HEK293 (cell line): ENCODE data around the gene PLAC8L1.

Source experiments
- BCL11A ChIP-seq: fragments of 450-650 bp; formaldehyde crosslinking; IDR thresholded peaks from 2 replicates; pipeline ENCODE4 v1.5.1; 2016; ENCODE audit warnings: low read depth, missing biosample characterization, missing genetic modification characterization
- CTCF ChIP-seq: fragments of 450-650 bp; formaldehyde crosslinking; IDR thresholded peaks from 2 replicates; pipeline ENCODE4 v1.5.1; 2016; ENCODE audit warnings: missing biosample characterization, missing genetic modification characterization
- KLF1 ChIP-seq: fragments of 450-650 bp; formaldehyde crosslinking; IDR thresholded peaks from 2 replicates; pipeline ENCODE4 v1.5.1; 2016; ENCODE audit warnings: missing biosample characterization, missing genetic modification characterization
- PATZ1 ChIP-seq: fragments of 450-650 bp; formaldehyde crosslinking; IDR thresholded peaks from 2 replicates; pipeline ENCODE4 v1.5.1; 2016; ENCODE audit warnings: missing biosample characterization, missing genetic modification characterization
- SCRT2 ChIP-seq: fragments of 450-650 bp; formaldehyde crosslinking; IDR thresholded peaks from 2 replicates; pipeline ENCODE4 v1.5.1; 2016; ENCODE audit warnings: missing biosample characterization, missing genetic modification characterization
- ZNF148 ChIP-seq: fragments of 450-650 bp; formaldehyde crosslinking; IDR thresholded peaks from 2 replicates; pipeline ENCODE4 v1.5.0; 2017; ENCODE audit warnings: missing biosample characterization, missing genetic modification characterization, borderline replicate concordance
- ZNF18 ChIP-seq: fragments of 450-650 bp; formaldehyde crosslinking; IDR thresholded peaks from 2 replicates; pipeline ENCODE4 v1.5.1; 2016; ENCODE audit warnings: missing biosample characterization, missing genetic modification characterization
- ZNF274 ChIP-seq, 2 experiments: fragments of 200-500 bp in 1 of 2; fragments of 450-650 bp in 1 of 2; sonication (Bioruptor generic) in 1 of 2; formaldehyde crosslinking in 1 of 2; IDR thresholded peaks; 2 replicates each; pipeline versions ENCODE4 v1.5.1 to v1.6.1; 2014 to 2016; ENCODE audit warnings: borderline replicate concordance in 1 of 2, inconsistent platforms in 1 of 2, low read length in 1 of 2, missing biosample characterization in 1 of 2, missing genetic modification characterization in 1 of 2
- ZNF48 ChIP-seq: fragments of 450-650 bp; formaldehyde crosslinking; IDR thresholded peaks from 2 replicates; pipeline ENCODE4 v1.5.1; 2016; ENCODE audit warnings: missing biosample characterization, missing genetic modification characterization
- ZSCAN5A ChIP-seq: fragments of 450-650 bp; formaldehyde crosslinking; IDR thresholded peaks from 2 replicates; pipeline ENCODE4 v1.5.1; 2016; ENCODE audit warnings: missing biosample characterization, missing genetic modification characterization

- TF ChIP-seq ZNF18 (tag by site-specific recombination) (no peak), PATZ1 (no peak), ZSCAN5A (tag by site-specific recombination) (no peak), KLF1 (tag by site-specific recombination) (no peak), CTCF (tag by site-specific recombination) (no peak), SCRT2 (tag by site-specific recombination) (no peak), ZNF48 (tag by site-specific recombination) (no peak), ZNF148 (tag by site-specific recombination) (no peak), BCL11A (no peak), ZNF274 (IDR thresholded peaks at IDR 0.05; ENCODE audit: low read length) (no peak), ZNF274 (tag by site-specific recombination; IDR thresholded peaks at IDR 0.05; ENCODE audit: borderline replicate concordance) (no peak)
Measured at GRCh38 chr5:146068206-146068605, 37.2 kb downstream of the PLAC8L1 start.
